ENCODE data around the gene CADM1. TPM values are rescaled to one million over a fixed set of nuclear protein-coding genes. Genes with fewer than 3 reads are reported as not detected.

Gene CADM1
- total and polyA plus RNA-seq, 2 experiments from 2014 or later, result 16.5 to 18.0 TPM

DNA sequence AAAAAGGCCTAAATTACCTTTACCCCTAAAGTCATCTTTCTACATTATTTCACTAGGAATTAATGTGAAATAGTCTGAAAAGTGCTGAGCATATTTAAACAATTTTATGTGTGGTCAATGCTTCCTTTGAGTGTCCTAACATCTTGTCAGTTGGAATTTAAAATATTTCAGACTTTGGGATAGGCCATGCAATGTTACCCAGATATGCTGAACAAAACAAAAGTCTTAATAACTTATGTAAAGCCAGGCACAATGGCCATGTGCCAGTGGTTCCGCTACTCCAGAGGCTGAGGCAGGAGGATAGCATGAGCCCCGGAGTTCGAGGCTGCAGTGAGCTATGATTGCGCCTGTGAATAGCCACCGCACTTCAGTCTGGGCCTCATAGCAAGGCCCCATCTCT lies 137.4 kb downstream of the CADM1 start (continued):
- no peak for TF ChIP-seq EZH2phosphoT487 (IDR thresholded peaks at IDR 0.05; ENCODE audit: unreplicated experiment)
- no peak for TF ChIP-seq EZH2 (IDR thresholded peaks at IDR 0.05; ENCODE audit: low read depth, unreplicated experiment)
- no peak for TF ChIP-seq NANOG (IDR thresholded peaks at IDR 0.05; ENCODE audit: borderline replicate concordance)

DNA sequence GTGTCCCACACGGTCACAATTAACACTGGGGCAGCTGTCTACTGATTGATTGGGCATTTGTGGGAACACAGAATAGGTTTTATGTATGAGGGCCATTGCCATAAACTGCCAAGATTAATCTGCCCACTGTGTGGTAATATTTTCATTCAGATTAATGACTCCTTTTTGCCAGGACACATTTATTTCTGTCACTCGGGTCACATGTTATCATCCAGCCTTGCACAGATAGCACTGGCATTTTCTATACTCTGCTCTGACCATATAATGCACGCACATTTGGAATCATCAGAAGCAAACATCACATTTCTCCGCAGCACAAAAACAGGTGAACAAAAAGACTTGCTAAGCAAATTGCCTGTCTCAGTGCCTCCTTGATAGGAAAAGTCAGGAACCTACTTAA lies 138.3 kb downstream of the CADM1 start:
- Histone ChIP-seq H3K4me1 (ENCODE audit: insufficient read depth) (peaks cover 5% of the 10 kb centered on the region), H3K36me3 (ENCODE audit: insufficient read depth) (no peaks in the 10 kb centered on the region), H3F3A (replicated peaks; ENCODE audit: low read depth) (no peaks in the 10 kb centered on the region), H3K27me3 (ENCODE audit: insufficient read depth) (no peaks in the 10 kb centered on the region), H2AFZ (no peak overlapping the region), H3K4me2 (no peak overlapping the region), H3K9me2 (ENCODE audit: insufficient read depth) (no peaks in the 10 kb centered on the region), H3K27ac (ENCODE audit: low read depth) (no peak overlapping the region), H4K20me1 (replicated peaks; ENCODE audit: insufficient read depth) (no peaks in the 10 kb centered on the region), H3K79me2 (replicated peaks; ENCODE audit: insufficient read depth) (no peaks in the 10 kb centered on the region), H3K4me3 (no peak overlapping the region)
- H3K27me3 Mint-ChIP-seq (ENCODE audit: insufficient read depth, low read depth, poor library complexity), result no peaks in the 10 kb centered on the region
- ATAC-seq (no peak), DNase-seq (ENCODE audit: low spot score) (no peak)
- H3K4me1 Mint-ChIP-seq, result peaks cover 14% of the 10 kb centered on the region
- no peaks in the 10 kb centered on the region for H3K9me3 Mint-ChIP-seq
- H3K27ac Mint-ChIP-seq, result no peak overlapping the region
- no peaks in the 10 kb centered on the region for H3K36me3 Mint-ChIP-seq (ENCODE audit: low read depth)
- no peak overlapping the region for H3K4me3 Mint-ChIP-seq
- TF ChIP-seq ZNF114 (CRISPR knock-in tag; IDR thresholded peaks at IDR 0.05), result no peak
- no peak for TF ChIP-seq ZNF331 (CRISPR knock-in tag; IDR thresholded peaks at IDR 0.05; ENCODE audit: low read depth)
- TF ChIP-seq NANOG (IDR thresholded peaks at IDR 0.05; ENCODE audit: borderline replicate concordance), result no peak
- no peak for TF ChIP-seq ZNF462 (CRISPR knock-in tag; IDR thresholded peaks at IDR 0.05)
- no peak for TF ChIP-seq EZH2phosphoT487 (IDR thresholded peaks at IDR 0.05; ENCODE audit: unreplicated experiment)
- TF ChIP-seq, protein P1, sequence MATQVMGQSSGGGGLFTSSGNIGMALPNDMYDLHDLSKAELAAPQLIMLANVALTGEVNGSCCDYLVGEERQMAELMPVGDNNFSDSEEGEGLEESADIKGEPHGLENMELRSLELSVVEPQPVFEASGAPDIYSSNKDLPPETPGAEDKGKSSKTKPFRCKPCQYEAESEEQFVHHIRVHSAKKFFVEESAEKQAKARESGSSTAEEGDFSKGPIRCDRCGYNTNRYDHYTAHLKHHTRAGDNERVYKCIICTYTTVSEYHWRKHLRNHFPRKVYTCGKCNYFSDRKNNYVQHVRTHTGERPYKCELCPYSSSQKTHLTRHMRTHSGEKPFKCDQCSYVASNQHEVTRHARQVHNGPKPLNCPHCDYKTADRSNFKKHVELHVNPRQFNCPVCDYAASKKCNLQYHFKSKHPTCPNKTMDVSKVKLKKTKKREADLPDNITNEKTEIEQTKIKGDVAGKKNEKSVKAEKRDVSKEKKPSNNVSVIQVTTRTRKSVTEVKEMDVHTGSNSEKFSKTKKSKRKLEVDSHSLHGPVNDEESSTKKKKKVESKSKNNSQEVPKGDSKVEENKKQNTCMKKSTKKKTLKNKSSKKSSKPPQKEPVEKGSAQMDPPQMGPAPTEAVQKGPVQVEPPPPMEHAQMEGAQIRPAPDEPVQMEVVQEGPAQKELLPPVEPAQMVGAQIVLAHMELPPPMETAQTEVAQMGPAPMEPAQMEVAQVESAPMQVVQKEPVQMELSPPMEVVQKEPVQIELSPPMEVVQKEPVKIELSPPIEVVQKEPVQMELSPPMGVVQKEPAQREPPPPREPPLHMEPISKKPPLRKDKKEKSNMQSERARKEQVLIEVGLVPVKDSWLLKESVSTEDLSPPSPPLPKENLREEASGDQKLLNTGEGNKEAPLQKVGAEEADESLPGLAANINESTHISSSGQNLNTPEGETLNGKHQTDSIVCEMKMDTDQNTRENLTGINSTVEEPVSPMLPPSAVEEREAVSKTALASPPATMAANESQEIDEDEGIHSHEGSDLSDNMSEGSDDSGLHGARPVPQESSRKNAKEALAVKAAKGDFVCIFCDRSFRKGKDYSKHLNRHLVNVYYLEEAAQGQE (IDR thresholded peaks at IDR 0.05; ENCODE audit: unreplicated experiment), result no peak
- TF ChIP-seq CTCF (conservative IDR thresholded peaks at IDR 0.05; ENCODE audit: low read depth in 2 of 2), result no peak
